Activated CD8-positive, alpha-beta memory T cell treated with anti-CD3 and anti-CD28 coated beads for 1 hour (primary cell): Measurements from ENCODE around the gene SERPINE2.

Experiments
- DNase-seq, 2 donors: peaks; one replicate each; pipeline ENCODE4 v3.0.0-alpha.2; 2020; ENCODE audit warnings: low read depth in 1 of 2; ENCODE audit errors: extremely low read depth in 1 of 2

The SERPINE2 gene, protein sequence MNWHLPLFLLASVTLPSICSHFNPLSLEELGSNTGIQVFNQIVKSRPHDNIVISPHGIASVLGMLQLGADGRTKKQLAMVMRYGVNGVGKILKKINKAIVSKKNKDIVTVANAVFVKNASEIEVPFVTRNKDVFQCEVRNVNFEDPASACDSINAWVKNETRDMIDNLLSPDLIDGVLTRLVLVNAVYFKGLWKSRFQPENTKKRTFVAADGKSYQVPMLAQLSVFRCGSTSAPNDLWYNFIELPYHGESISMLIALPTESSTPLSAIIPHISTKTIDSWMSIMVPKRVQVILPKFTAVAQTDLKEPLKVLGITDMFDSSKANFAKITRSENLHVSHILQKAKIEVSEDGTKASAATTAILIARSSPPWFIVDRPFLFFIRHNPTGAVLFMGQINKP

DNA sequence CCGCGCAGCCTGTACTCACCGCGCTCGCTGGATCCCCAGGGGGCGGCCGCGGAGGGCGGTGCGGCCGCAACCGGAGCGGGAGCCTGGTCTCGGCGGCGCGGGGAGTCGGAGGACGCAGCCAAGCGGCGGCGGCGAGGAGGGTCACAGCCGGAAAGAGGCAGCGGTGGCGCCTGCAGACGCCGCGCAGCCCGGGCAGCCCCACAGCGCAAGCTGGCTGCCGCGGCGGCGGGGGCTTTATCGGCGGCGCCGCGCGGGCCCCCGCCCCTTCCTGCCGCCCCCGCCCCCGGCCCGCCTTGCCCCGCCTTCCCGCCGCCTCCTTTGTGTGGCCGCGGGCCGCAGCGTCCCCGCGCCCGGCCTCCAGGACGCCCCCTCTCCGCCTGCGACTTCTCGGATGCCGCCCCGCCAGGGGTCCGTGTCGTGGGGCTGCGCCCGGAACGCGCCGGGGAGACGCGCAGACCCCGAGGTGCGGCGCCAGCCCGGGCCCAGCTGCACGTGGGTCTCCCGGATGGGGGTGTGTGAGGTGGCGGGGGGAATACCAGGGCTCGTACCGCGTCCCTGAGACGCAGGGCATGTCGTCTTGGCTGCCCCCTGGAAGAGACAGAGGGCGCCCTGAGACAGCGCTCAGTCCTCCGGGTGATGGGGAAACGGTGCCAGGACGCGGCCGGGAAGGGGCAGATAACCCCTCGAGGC lies at the start of gene SERPINE2:
SERPINE2 (minus strand) TSS at position 207 of the 690 bp plus-strand sequence. CDS start 37,386 bp downstream, outside the sequence.
- peak in 1 of 2 donors; percentile 25 for DNase-seq

- no peak for DNase-seq
These were observed 47.3 kb upstream of the SERPINE2 start for GRCh38 chr2:224086226-224086914.

- DNase-seq, result no peak
These were observed 46.7 kb upstream of the SERPINE2 start for GRCh38 chr2:224085811-224086210.

DNA sequence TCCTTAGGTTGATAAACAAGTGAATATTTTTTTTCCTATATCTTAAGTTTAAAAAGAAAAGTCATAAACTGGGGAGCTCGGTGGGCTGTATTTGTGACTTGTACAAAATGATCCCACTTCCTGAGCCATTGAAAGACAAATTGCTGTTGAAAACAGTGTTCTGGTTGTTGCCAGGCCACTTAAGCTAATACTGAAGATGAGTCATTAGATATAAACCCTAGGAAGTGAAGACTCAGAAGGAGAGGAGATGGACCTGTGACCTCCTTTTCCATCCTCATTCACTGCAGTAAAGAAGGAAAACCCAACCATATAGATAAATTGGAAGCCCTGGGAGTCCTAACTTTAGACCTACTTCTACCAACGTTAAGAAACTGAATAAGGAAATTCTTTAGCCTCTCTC lies 46.2 kb upstream of the SERPINE2 start:
- no peak for DNase-seq

GRCh38 chr2:224084266-224084892 lies 45.3 kb upstream of the SERPINE2 start:
- DNase-seq, result no peak

- DNase-seq, result no peak
These were observed 44.6 kb upstream of the SERPINE2 start for GRCh38 chr2:224083638-224084037.

- DNase-seq, result no peak
These were observed 39.6 kb upstream of the SERPINE2 start for GRCh38 chr2:224078656-224079055.

DNA sequence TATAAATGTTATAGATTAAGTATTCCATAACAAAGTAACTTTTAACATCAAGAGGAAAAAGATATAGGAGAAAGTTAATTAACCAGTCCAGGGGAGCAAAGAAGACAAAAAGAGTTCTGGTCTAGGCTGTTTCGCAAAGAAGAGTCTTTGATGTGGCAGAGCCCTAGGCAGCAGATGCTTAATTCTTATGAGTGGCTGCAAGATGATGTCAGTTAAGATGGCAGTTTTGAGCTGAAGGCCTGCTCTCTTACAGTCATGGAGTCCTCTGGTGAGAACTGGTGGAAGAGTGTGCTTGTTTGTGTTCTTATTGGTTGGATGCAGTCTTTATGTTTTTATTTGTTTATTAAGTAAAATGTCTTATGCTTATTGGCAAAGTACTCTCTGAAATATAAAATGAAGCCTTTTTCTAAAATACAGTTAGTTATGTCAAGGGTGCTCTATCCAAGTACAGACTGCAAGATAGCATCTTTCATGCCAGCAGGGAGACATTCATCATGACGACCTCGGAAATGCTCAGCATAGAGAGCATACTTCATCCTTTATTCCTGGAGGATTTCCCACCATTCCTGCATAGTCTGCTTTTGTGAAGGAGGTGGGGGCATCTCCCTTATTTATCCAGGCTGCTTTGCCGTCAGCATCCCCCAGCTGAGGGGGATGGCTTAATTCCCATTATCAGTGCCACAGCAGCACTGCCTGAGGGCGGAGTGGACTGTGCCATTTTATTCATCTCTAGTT lies 38.9 kb upstream of the SERPINE2 start:
- DNase-seq, result no peak

GRCh38 chr2:224075588-224075987 lies 36.5 kb upstream of the SERPINE2 start:
- no peak for DNase-seq

DNA sequence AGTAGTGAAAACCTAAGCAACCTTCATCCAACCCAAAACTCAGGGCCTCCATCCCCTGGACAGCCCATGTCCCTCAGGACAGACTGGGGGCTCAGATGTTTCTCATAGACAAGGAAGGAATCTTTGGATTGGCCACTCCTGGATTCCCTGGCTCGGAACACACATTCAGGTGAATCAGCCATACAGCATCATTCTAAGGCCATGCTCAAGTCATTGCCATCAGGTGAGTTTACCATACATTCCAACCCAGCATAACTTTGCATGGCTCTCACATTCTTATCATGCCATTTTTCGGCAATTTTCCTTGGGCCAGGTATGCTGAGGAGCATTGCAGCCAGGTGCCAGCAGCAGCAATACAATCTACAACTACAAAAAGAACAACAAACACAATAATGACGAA lies 34.6 kb upstream of the SERPINE2 start:
- no peak for DNase-seq

DNA sequence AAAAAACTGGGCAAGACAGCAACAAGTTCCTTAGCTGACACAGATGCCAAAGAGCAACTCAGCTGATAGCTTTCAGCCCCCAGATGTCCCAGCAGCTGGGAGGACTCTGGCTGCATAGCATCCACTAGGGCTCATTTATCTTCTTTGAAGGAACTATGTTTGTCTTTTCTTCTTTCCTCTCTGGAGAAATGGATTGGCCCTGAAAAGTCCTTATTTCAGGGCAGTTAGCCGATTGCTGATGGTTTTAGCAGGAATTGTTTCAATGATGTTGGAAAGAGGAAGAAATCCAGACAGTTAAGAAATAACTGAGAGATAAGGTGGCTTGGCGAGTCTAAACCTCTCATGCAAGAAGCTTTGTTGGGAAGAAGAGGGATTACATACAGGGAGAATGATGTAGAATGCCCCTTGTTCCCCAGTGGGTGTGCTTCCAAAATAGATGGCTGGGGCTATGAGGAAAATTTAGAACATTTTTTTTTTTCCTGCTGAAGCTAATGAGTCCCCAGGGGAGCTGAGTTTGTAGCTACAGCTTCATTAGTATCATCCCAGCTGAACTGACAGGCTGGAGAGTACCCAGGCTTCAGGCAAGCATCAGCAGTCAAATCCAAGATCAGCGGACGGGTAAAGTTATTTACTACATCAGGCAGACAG lies 33.6 kb upstream of the SERPINE2 start:
- DNase-seq, result no peak

DNA sequence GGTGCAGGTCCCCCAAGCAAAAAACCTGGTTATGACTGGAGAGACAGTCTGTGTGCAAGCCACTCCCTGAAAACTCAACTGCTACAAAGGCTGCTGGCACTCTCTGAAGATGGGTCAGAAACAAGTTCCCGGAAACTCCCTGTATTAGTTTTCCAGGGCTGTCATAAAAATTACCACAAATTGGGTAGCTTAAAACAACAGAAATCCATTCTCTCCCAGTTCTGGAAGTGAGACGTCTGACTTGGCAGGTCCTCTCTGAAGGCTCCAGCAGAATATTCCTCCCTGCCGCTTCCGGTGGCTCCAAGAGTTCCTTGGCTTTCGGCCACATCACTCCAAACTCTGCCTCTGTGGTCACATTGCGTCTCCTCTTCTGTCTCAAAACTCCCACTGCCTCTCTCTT lies 30.1 kb upstream of the SERPINE2 start:
- DNase-seq, result no peak

- no peak for DNase-seq
These were observed 24.2 kb upstream of the SERPINE2 start for GRCh38 chr2:224063298-224063648.

DNA sequence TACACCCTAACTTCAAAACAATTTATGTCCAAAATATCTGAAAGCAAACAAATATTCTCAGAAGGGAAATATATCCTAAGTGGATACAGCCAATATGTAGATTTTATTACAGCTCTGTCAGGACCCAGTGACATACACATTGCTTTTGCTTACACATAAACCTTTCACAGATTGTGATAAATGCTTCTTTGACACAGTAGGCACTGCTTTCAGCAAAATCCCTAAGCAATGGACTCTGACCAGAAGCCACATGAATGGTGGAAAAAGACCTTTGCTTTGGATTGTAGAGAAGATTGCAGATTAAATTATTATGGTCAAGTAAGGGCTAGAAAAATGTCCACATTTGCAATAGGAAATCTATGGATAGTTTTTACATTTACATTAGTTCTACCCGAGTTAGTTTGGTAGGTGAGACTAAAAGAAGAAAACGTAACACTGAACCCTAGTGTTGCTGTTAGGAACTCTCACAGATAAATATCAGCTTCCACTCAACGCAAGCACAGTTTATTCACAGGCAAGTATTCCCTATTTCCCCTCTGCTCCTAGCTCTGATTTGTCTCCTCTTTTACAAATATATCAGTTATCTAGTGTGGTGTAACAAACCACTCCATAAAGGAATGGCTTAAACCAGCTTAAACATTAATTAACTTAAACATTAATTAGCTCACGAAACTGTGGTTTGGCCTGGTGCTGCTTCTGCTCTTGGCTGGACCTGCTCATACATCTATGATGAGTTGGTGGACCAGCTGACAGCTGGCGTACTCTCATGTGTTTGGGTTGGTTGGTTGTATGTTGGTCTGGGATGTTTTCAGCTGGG lies 23.6 kb upstream of the SERPINE2 start:
- no peak for DNase-seq

DNA sequence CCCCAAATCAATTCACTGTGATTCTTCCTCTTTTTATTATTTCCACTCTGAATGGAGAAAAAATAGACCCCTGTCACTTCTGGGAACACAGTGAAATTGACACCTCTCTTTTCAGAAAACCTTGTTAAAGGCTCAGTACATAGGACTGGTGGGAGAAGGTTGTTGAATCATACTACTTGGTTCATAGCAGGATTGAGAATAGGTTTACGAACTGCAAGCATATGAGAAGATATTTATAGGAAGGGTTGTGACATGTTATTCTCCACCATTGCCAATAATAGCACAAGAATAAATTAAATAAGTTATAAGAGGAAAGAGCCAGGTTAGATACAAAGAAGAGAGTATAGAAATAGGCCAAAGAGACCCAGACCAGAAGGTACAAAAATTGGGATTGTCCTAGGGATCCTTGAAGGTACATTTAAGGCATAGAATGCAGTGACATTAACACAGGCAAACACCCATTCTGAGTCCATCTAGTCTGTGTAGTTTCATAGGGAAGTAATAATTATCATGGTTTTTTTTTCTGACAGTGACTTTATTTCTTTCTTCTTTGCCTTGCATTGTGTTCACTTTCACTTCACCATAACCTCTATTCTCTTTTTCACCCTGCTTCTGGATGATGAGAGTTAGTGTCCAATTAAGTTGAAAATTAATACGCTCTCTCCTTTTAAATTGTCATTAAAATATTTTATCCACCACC lies 21.8 kb upstream of the SERPINE2 start:
- DNase-seq, result no peak

- no peak for DNase-seq
These were observed 20.1 kb upstream of the SERPINE2 start for GRCh38 chr2:224059178-224059577.

- DNase-seq, result no peak
These were observed 19.1 kb upstream of the SERPINE2 start for GRCh38 chr2:224058048-224058775.

DNA sequence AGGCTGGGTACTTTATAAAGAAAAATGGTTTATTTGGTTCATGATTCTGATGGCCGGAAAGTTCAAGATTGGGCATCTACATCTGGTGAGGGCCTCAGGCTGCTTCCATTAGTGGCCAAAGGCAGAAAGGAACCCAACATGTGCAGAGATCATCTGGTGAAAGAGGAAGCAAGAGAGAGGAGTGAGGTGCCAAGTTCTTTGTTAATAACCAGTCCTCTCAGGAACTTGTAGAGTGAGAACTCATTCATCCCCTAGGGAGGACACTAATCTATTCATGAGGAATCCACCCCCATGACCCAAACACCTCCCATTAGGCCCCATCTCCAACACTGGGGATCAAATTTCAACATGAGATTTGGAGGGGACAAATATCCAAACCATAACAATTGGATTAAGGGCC lies 17.8 kb upstream of the SERPINE2 start:
- DNase-seq, result no peak
